Measurements from ENCODE around the gene WASF2. TPM values are rescaled to one million over a fixed set of nuclear protein-coding genes. Genes with fewer than 3 reads are reported as not detected.

WASF2 gene
- total RNA-seq, 1 experiment from 2014 or later = 65.9 TPM

DNA sequence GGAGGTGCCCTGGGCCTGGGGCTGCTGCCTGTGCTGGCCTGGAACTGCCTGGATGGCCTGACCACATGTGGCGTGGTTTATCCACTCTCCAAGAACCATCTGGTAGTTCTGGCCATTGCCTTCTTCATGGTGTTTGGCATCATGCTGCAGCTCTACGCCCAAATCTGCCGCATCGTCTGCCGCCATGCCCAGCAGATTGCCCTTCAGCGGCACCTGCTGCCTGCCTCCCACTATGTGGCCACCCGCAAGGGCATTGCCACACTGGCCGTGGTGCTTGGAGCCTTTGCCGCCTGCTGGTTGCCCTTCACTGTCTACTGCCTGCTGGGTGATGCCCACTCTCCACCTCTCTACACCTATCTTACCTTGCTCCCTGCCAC is 95.7 kb downstream of the WASF2 start:
- Histone ChIP-seq H3K23ac (ENCODE audit: insufficient read length, low read depth, low read length) (no peak overlapping the region), H2BK120ac (ENCODE audit: low read depth, low read length, poor library complexity, severe bottlenecking) (no peak overlapping the region), H3K4ac (ENCODE audit: low read depth, low read length) (no peak overlapping the region), H3K18ac (ENCODE audit: insufficient read length, low read depth, low read length) (no peak overlapping the region), H3K4me2 (ENCODE audit: insufficient read depth, insufficient read length, low read length) (no peak overlapping the region), H2BK15ac (ENCODE audit: low read depth, low read length) (no peak overlapping the region), H3K4me1 (ENCODE audit: insufficient read depth, low read length) (peaks cover 2% of the 10 kb centered on the region), H2BK12ac (ENCODE audit: insufficient read length, low read depth, low read length) (no peak overlapping the region), H3K14ac (ENCODE audit: insufficient read depth, low read length) (no peak overlapping the region), H3K23me2 (ENCODE audit: insufficient read length, low read depth, low read length, poor library complexity, severe bottlenecking) (peaks cover 4% of the 10 kb centered on the region), H3K79me2 (ENCODE audit: insufficient read depth, low read length) (no peaks in the 10 kb centered on the region), H2AK5ac (ENCODE audit: insufficient read length, low read length) (no peak overlapping the region), H4K8ac (replicated peaks; ENCODE audit: insufficient read length, low read depth, low read length) (no peak overlapping the region), H3K27ac (ENCODE audit: insufficient read length, low read depth, low read length) (no peak overlapping the region), H4K20me1 (ENCODE audit: control insufficient read depth, insufficient read depth, insufficient read length) (no peaks in the 10 kb centered on the region), H2BK20ac (ENCODE audit: low read depth, low read length, poor library complexity, severe bottlenecking) (no peak overlapping the region), H4K5ac (ENCODE audit: insufficient read length, low read depth, low read length) (no peak overlapping the region), H2AFZ (ENCODE audit: low read length) (no peak overlapping the region), H3K27me3 (ENCODE audit: insufficient read depth, low read length) (no peaks in the 10 kb centered on the region), H4K91ac (ENCODE audit: insufficient read length, low read depth, low read length) (no peak overlapping the region), H3T11ph (ENCODE audit: low read length) (no peak overlapping the region), H2BK5ac (ENCODE audit: insufficient read length, low read length) (no peak overlapping the region), H3K9me3 (ENCODE audit: control insufficient read depth, low read depth, low read length) (no peaks in the 10 kb centered on the region), H3K79me1 (ENCODE audit: insufficient read depth, low read depth, low read length, poor library complexity, severe bottlenecking) (no peaks in the 10 kb centered on the region), H3K9ac (ENCODE audit: extremely low read depth, insufficient read length, low read length) (no peak overlapping the region), H3K56ac (ENCODE audit: insufficient read length, low read depth, low read length) (no peak overlapping the region)
- Mint-ChIP-seq H3K27me3 (ENCODE audit: low read depth) (no peaks in the 10 kb centered on the region; the same call in none of the 2 replicates), H3K9me3 (no peaks in the 10 kb centered on the region; a peak in 2 of 5 replicates), H3K4me3 (peak overlapping the region in 1 of 2 experiments; percentile 65; a peak in 3 of 5 replicates), H3K27ac (no peak overlapping the region), H3K36me3 (ENCODE audit: insufficient read depth in 1 of 3, low read depth in 3 of 3) (peaks cover 0 to 4% (median 3%) of the 10 kb centered on the region in 3 experiments; a peak in 2 of 7 replicates), H3K4me1 (peaks cover 39 to 45% of the 10 kb centered on the region in 2 experiments)
- WGBS (ENCODE audit: extremely low coverage, insufficient read length, low lambda C conversion rate) = no CpG with 5 or more reads among the region's 9 CpGs
- no peak for DNase-seq
- TF ChIP-seq, protein P1, sequence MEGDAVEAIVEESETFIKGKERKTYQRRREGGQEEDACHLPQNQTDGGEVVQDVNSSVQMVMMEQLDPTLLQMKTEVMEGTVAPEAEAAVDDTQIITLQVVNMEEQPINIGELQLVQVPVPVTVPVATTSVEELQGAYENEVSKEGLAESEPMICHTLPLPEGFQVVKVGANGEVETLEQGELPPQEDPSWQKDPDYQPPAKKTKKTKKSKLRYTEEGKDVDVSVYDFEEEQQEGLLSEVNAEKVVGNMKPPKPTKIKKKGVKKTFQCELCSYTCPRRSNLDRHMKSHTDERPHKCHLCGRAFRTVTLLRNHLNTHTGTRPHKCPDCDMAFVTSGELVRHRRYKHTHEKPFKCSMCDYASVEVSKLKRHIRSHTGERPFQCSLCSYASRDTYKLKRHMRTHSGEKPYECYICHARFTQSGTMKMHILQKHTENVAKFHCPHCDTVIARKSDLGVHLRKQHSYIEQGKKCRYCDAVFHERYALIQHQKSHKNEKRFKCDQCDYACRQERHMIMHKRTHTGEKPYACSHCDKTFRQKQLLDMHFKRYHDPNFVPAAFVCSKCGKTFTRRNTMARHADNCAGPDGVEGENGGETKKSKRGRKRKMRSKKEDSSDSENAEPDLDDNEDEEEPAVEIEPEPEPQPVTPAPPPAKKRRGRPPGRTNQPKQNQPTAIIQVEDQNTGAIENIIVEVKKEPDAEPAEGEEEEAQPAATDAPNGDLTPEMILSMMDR (conservative IDR thresholded peaks at IDR 0.05) = no peak
